ENCODE measurements around the gene DCAF17. TPM values are rescaled to one million over a fixed set of nuclear protein-coding genes. Genes with fewer than 3 reads are reported as not detected.
"Not testable (repeated sequence)": the region's sequence is repeated elsewhere in the genome, so short reads cannot be mapped to it uniquely, and the experiment has no call there.

The DCAF17 gene
- total RNA-seq, 1 experiment from 2014 or later: 11.1 TPM

GRCh38 chr2:171420728-171421563 is 13.1 kb upstream of the DCAF17 start:
- BruUV-seq (replicated peaks): no TSS peak
- Histone ChIP-seq H3K79me2 (ENCODE audit: low read length) (peaks cover 26% of the 10 kb centered on the region), H3K9me3 (ENCODE audit: low read length) (no peaks in the 10 kb centered on the region), H3K27ac (ENCODE audit: low read length) (no peak overlapping the region), H3K4me2 (ENCODE audit: low read length) (no peak overlapping the region), H3K9me2 (replicated peaks; ENCODE audit: low read length) (no peaks in the 10 kb centered on the region), H3K27me3 (ENCODE audit: low read length) (no peaks in the 10 kb centered on the region), H3F3A (ENCODE audit: low read length, unreplicated experiment) (no peaks in the 10 kb centered on the region), H3K4me3 (ENCODE audit: low read length) (no peak overlapping the region), H3K4me1 (ENCODE audit: insufficient read depth, low read length) (no peaks in the 10 kb centered on the region), H4K20me1 (ENCODE audit: low read length) (no peaks in the 10 kb centered on the region), H3K9ac (ENCODE audit: low read length) (no peak overlapping the region), H2AFZ (ENCODE audit: low read length) (no peak overlapping the region), H3K36me3 (ENCODE audit: low read depth, low read length) (peaks cover 24% of the 10 kb centered on the region)
- CTCF ChIA-PET: interaction anchor here (0.7 kb wide), 2 partner anchors 13 to 25 kb away, joined by 3 read pairs; partner anchors contain the start of genes DCAF17 and METTL8
- DNase-seq (no peak), ATAC-seq (no peak)
- TF ChIP-seq EZH2 (IDR thresholded peaks at IDR 0.05; ENCODE audit: low read length, unreplicated experiment) (no peak), CTCF (conservative IDR thresholded peaks at IDR 0.05; ENCODE audit: low read depth, low read length) (no peak), EZH2phosphoT487 (IDR thresholded peaks at IDR 0.05; ENCODE audit: borderline replicate concordance, low read length) (no peak)
- POLR2A ChIA-PET (ENCODE audit: unreplicated experiment): interaction anchor here (0.7 kb wide), 1 partner anchor 218 kb away, joined by 6 read pairs; no protein-coding TSS in a partner anchor
- intact Hi-C loops (cut with micrococcal nuclease): no loop called here

- peaks cover 39% of the 10 kb centered on the region for H3K79me2 ChIP-seq (ENCODE audit: low read length)
- H3K4me3 ChIP-seq (ENCODE audit: low read length); H3K9me2 ChIP-seq (replicated peaks; ENCODE audit: low read length); POLR2A ChIA-PET (ENCODE audit: unreplicated experiment); H3K9ac ChIP-seq (ENCODE audit: low read length); H2AFZ ChIP-seq (ENCODE audit: low read length); H3K27me3 ChIP-seq (ENCODE audit: low read length); H4K20me1 ChIP-seq (ENCODE audit: low read length); H3K4me1 ChIP-seq (ENCODE audit: insufficient read depth, low read length); H3K4me2 ChIP-seq (ENCODE audit: low read length); intact Hi-C loops (cut with micrococcal nuclease); DNase-seq; ATAC-seq; H3K27ac ChIP-seq (ENCODE audit: low read length); BruUV-seq (replicated peaks); H3K9me3 ChIP-seq (ENCODE audit: low read length); H3F3A ChIP-seq (ENCODE audit: low read length, unreplicated experiment); CTCF ChIA-PET: not testable (repeated sequence)
- H3K36me3 ChIP-seq (ENCODE audit: low read depth, low read length): peaks cover 24% of the 10 kb centered on the region
Measured at GRCh38 chr2:171422710-171423495, 11.1 kb upstream of the DCAF17 start.

GRCh38 chr2:171430516-171431410 is 3.3 kb upstream of the DCAF17 start:
- H3K27me3 ChIP-seq (ENCODE audit: low read length): no peaks in the 10 kb centered on the region
- H3K9me2 ChIP-seq (replicated peaks; ENCODE audit: low read length): no peaks in the 10 kb centered on the region
- H3K27ac ChIP-seq (ENCODE audit: low read length): no peak overlapping the region
- peaks cover 2% of the 10 kb centered on the region for H3K9me3 ChIP-seq (ENCODE audit: low read length)
- ChIA-PET CTCF (no interaction called here), POLR2A (ENCODE audit: unreplicated experiment) (interaction anchor here (0.6 kb wide), 1 partner anchor 277 kb away, joined by 17 read pairs; no protein-coding TSS in a partner anchor)
- no peaks in the 10 kb centered on the region for H3F3A ChIP-seq (ENCODE audit: low read length, unreplicated experiment)
- H3K4me3 ChIP-seq (ENCODE audit: low read length): no peak overlapping the region
- ATAC-seq (no peak), DNase-seq (no peak)
- H3K9ac ChIP-seq (ENCODE audit: low read length): no peak overlapping the region
- H3K79me2 ChIP-seq (ENCODE audit: low read length): peaks cover 65% of the 10 kb centered on the region
- peaks cover 5% of the 10 kb centered on the region for H3K36me3 ChIP-seq (ENCODE audit: low read depth, low read length)
- H3K4me2 ChIP-seq (ENCODE audit: low read length): no peak overlapping the region
- no TSS peak for BruUV-seq (replicated peaks)
- no peak for TF ChIP-seq EZH2 (IDR thresholded peaks at IDR 0.05; ENCODE audit: low read length, unreplicated experiment)
- no peaks in the 10 kb centered on the region for H4K20me1 ChIP-seq (ENCODE audit: low read length)
- no peak overlapping the region for H2AFZ ChIP-seq (ENCODE audit: low read length)
- intact Hi-C loops (cut with micrococcal nuclease): loop anchor here (5.0 kb wide), 1 partner anchor 458 kb away; no protein-coding TSS in a partner anchor
- H3K4me1 ChIP-seq (ENCODE audit: insufficient read depth, low read length): peaks cover 19% of the 10 kb centered on the region

All from PC-3 (cell line).